HepG2 (cell line): Measurements from ENCODE around the gene NUCB1. TPM values are rescaled to one million over a fixed set of nuclear protein-coding genes. Genes with fewer than 3 reads are reported as not detected.

Source experiments
- GPN1 ChIP-seq: sonication (generic); formaldehyde crosslinking; IDR thresholded peaks from 2 replicates; pipeline ENCODE4 v1.5.1; 2020; ENCODE audit warnings: missing genetic modification reagents, borderline replicate concordance
- MED13 ChIP-seq: sonication (generic); formaldehyde crosslinking; IDR thresholded peaks from 2 replicates; pipeline ENCODE4 v1.5.0; 2020; ENCODE audit warnings: missing genetic modification reagents
- REXO4 ChIP-seq: sonication (generic); formaldehyde crosslinking; IDR thresholded peaks from 2 replicates; pipeline ENCODE4 v1.8.0; 2022; ENCODE audit warnings: missing genetic modification reagents, mild to moderate bottlenecking, borderline replicate concordance
- SIX1 ChIP-seq: sonication (generic); formaldehyde crosslinking; IDR thresholded peaks from 2 replicates; pipeline ENCODE4 v1.4.0; 2020; ENCODE audit warnings: missing genetic modification reagents, borderline replicate concordance
- TBL1XR1 ChIP-seq: fragments of 150-350 bp; IDR thresholded peaks from 2 replicates; pipeline ENCODE4 v1.6.1; 2014; ENCODE audit warnings: borderline replicate concordance, low read length; ENCODE audit not compliant: partially characterized antibody
- XRCC5 ChIP-seq: fragments of 200-400 bp; formaldehyde crosslinking; optimal IDR thresholded peaks from 2 replicates; pipeline ENCODE3; 2017; ENCODE audit warnings: mild to moderate bottlenecking, low read length
- ZFP36L1 ChIP-seq: sonication (generic); formaldehyde crosslinking; IDR thresholded peaks from 2 replicates; pipeline ENCODE4 v1.8.0; 2022; ENCODE audit warnings: mild to moderate bottlenecking, missing genetic modification reagents, moderate library complexity
- ZNF460 ChIP-seq: sonication (generic); formaldehyde crosslinking; IDR thresholded peaks from 2 replicates; pipeline ENCODE4 v1.5.1; 2020; ENCODE audit warnings: missing genetic modification reagents, mild to moderate bottlenecking, borderline replicate concordance
- ZNF558 ChIP-seq: sonication (generic); formaldehyde crosslinking; IDR thresholded peaks from 2 replicates; pipeline ENCODE4 v1.9.0; 2022; ENCODE audit warnings: mild to moderate bottlenecking, missing genetic modification reagents, borderline replicate concordance
- ZNF614 ChIP-seq: IDR thresholded peaks from 2 replicates; pipeline ENCODE4 v1.6.1; 2018; ENCODE audit warnings: missing biosample characterization, missing genetic modification reagents, inconsistent platforms, borderline replicate concordance
- ZNF660 ChIP-seq: sonication (generic); formaldehyde crosslinking; IDR thresholded peaks from 2 replicates; pipeline ENCODE4 v1.5.1; 2020; ENCODE audit warnings: mild to moderate bottlenecking, low read depth, missing genetic modification reagents, borderline replicate concordance
- polyA plus RNA-seq, 8 experiments: library from polyadenylated mRNA; depleted of rRNA in 3 of 8; stranded (reverse) in 7 of 8; unstranded in 1 of 8; fragments of >200 nt; fragmentation: Illumina TruSeq in 4 of 8; extraction: Trizol in 4 of 8; gene quantifications; 2 replicates each; pipeline versions ENCODE4 v1.2.1 to v1.2.3, GENCODE V29; 2011 to 2016; ENCODE audit warnings: low read depth in 4 of 8, missing spikeins in 1 of 8, mixed read lengths in 1 of 8; ENCODE audit not compliant: insufficient read depth in 1 of 8
- total RNA-seq, 5 experiments: library from RNA; depleted of rRNA; stranded (reverse); fragments of >200 nt; fragmentation: Illumina TruSeq; extraction: Trizol; gene quantifications; 2 replicates each; pipeline ENCODE4 v1.2.3, GENCODE V29; 2016; ENCODE audit warnings: low read depth in 1 of 5
- TF ChIP-seq, protein P1 (sequence below): sonication (generic); formaldehyde crosslinking; IDR thresholded peaks from 2 replicates; pipeline ENCODE4 v1.4.0; 2020; ENCODE audit warnings: missing genetic modification reagents; ENCODE audit errors: not compliant biosample characterization
- TF ChIP-seq, protein P2 (sequence below): sonication (generic); formaldehyde crosslinking; conservative IDR thresholded peaks from 2 replicates; pipeline ENCODE4 v1.8.0; 2022; ENCODE audit warnings: missing genetic modification reagents
- TF ChIP-seq, protein P3 (sequence below): sonication (generic); formaldehyde crosslinking; IDR thresholded peaks from 2 replicates; pipeline ENCODE4 v1.8.0; 2022; ENCODE audit warnings: missing genetic modification reagents, mild to moderate bottlenecking, moderate library complexity, borderline replicate concordance
- TF ChIP-seq, protein P4 (sequence below): sonication (generic); formaldehyde crosslinking; IDR thresholded peaks from 2 replicates; pipeline ENCODE4 v1.4.0; 2020; ENCODE audit warnings: missing genetic modification reagents
- TF ChIP-seq, protein P5 (sequence below): sonication (generic); formaldehyde crosslinking; IDR thresholded peaks from 2 replicates; pipeline ENCODE4 v1.5.0; 2020; ENCODE audit warnings: mild to moderate bottlenecking, missing genetic modification reagents, borderline replicate concordance
- TF ChIP-seq, protein P6 (sequence below): IDR thresholded peaks from 2 replicates; pipeline ENCODE4 v1.6.1; 2016

The NUCB1 gene
- total and polyA plus RNA-seq, 2 of the 13 experiments (the other 11 are each of a cell fraction or from before 2014, with no cell fraction given): 82.3 to 106 TPM

DNA sequence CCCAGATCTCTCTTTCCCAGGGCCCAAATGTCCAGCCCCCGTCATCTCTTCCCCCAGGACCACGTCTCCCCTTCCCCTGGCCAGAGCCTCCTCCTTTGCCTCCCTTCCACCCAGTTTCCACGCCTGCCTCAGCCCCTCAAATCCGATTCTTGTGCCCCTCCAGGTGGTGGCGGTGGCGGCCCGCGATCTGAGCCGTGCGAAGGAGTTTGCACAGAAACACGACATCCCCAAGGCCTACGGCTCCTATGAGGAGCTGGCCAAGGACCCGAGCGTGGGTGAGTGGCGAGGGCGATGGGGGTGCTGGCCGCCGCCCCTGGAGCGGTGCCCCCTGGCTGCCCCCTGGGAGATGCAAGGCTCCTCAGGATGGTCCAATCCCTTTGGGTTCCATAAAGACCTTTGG is 34.7 kb downstream of the NUCB1 start (continued):
- TF ChIP-seq ZNF614 (CRISPR knock-in tag) (no peak), ZNF660 (CRISPR knock-in tag) (no peak), MED13 (CRISPR knock-in tag) (no peak), ZNF558 (CRISPR knock-in tag) (no peak), ZNF460 (CRISPR knock-in tag) (no peak), SIX1 (CRISPR knock-in tag) (no peak), REXO4 (CRISPR knock-in tag) (no peak), ZFP36L1 (CRISPR knock-in tag) (no peak), TBL1XR1 (no peak), XRCC5 (peak; percentile 48), GPN1 (no peak)
- TF ChIP-seq, protein P1, sequence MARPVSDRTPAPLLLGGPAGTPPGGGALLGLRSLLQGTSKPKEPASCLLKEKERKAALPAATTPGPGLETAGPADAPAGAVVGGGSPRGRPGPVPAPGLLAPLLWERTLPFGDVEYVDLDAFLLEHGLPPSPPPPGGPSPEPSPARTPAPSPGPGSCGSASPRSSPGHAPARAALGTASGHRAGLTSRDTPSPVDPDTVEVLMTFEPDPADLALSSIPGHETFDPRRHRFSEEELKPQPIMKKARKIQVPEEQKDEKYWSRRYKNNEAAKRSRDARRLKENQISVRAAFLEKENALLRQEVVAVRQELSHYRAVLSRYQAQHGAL (CRISPR knock-in tag): no peak
- TF ChIP-seq, protein P2, sequence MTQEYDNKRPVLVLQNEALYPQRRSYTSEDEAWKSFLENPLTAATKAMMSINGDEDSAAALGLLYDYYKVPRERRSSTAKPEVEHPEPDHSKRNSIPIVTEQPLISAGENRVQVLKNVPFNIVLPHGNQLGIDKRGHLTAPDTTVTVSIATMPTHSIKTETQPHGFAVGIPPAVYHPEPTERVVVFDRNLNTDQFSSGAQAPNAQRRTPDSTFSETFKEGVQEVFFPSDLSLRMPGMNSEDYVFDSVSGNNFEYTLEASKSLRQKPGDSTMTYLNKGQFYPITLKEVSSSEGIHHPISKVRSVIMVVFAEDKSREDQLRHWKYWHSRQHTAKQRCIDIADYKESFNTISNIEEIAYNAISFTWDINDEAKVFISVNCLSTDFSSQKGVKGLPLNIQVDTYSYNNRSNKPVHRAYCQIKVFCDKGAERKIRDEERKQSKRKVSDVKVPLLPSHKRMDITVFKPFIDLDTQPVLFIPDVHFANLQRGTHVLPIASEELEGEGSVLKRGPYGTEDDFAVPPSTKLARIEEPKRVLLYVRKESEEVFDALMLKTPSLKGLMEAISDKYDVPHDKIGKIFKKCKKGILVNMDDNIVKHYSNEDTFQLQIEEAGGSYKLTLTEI: no peak
- TF ChIP-seq, protein P3, sequence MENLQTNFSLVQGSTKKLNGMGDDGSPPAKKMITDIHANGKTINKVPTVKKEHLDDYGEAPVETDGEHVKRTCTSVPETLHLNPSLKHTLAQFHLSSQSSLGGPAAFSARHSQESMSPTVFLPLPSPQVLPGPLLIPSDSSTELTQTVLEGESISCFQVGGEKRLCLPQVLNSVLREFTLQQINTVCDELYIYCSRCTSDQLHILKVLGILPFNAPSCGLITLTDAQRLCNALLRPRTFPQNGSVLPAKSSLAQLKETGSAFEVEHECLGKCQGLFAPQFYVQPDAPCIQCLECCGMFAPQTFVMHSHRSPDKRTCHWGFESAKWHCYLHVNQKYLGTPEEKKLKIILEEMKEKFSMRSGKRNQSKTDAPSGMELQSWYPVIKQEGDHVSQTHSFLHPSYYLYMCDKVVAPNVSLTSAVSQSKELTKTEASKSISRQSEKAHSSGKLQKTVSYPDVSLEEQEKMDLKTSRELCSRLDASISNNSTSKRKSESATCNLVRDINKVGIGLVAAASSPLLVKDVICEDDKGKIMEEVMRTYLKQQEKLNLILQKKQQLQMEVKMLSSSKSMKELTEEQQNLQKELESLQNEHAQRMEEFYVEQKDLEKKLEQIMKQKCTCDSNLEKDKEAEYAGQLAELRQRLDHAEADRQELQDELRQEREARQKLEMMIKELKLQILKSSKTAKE: no peak
- TF ChIP-seq, protein P4, sequence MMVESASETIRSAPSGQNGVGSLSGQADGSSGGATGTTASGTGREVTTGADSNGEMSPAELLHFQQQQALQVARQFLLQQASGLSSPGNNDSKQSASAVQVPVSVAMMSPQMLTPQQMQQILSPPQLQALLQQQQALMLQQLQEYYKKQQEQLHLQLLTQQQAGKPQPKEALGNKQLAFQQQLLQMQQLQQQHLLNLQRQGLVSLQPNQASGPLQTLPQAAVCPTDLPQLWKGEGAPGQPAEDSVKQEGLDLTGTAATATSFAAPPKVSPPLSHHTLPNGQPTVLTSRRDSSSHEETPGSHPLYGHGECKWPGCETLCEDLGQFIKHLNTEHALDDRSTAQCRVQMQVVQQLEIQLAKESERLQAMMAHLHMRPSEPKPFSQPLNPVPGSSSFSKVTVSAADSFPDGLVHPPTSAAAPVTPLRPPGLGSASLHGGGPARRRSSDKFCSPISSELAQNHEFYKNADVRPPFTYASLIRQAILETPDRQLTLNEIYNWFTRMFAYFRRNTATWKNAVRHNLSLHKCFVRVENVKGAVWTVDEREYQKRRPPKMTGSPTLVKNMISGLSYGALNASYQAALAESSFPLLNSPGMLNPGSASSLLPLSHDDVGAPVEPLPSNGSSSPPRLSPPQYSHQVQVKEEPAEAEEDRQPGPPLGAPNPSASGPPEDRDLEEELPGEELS (CRISPR knock-in tag): no peak
- TF ChIP-seq, protein P5, sequence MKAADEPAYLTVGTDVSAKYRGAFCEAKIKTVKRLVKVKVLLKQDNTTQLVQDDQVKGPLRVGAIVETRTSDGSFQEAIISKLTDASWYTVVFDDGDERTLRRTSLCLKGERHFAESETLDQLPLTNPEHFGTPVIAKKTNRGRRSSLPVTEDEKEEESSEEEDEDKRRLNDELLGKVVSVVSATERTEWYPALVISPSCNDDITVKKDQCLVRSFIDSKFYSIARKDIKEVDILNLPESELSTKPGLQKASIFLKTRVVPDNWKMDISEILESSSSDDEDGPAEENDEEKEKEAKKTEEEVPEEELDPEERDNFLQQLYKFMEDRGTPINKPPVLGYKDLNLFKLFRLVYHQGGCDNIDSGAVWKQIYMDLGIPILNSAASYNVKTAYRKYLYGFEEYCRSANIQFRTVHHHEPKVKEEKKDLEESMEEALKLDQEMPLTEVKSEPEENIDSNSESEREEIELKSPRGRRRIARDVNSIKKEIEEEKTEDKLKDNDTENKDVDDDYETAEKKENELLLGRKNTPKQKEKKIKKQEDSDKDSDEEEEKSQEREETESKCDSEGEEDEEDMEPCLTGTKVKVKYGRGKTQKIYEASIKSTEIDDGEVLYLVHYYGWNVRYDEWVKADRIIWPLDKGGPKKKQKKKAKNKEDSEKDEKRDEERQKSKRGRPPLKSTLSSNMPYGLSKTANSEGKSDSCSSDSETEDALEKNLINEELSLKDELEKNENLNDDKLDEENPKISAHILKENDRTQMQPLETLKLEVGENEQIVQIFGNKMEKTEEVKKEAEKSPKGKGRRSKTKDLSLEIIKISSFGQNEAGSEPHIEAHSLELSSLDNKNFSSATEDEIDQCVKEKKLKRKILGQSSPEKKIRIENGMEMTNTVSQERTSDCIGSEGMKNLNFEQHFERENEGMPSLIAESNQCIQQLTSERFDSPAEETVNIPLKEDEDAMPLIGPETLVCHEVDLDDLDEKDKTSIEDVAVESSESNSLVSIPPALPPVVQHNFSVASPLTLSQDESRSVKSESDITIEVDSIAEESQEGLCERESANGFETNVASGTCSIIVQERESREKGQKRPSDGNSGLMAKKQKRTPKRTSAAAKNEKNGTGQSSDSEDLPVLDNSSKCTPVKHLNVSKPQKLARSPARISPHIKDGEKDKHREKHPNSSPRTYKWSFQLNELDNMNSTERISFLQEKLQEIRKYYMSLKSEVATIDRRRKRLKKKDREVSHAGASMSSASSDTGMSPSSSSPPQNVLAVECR (CRISPR knock-in tag): no peak
- TF ChIP-seq, protein P6, sequence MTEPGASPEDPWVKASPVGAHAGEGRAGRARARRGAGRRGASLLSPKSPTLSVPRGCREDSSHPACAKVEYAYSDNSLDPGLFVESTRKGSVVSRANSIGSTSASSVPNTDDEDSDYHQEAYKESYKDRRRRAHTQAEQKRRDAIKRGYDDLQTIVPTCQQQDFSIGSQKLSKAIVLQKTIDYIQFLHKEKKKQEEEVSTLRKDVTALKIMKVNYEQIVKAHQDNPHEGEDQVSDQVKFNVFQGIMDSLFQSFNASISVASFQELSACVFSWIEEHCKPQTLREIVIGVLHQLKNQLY (CRISPR knock-in tag): no peak
